Colonic mucosa (tissue), 4 donors: ENCODE data around the gene ACOX3. TPM values are rescaled to one million over a fixed set of nuclear protein-coding genes. Genes with fewer than 3 reads are reported as not detected.
"Not testable (repeated sequence)": the region's sequence is repeated elsewhere in the genome, so short reads cannot be mapped to it uniquely, and the experiment has no call there.

Experiments used
- DNase-seq: peaks from one replicate; pipeline ENCODE4 v3.0.0-alpha.2; 2020
- H3K27ac ChIP-seq: fragments of 200-600 bp; one replicate; pipeline ENCODE4 v1.8.0; 2021
- H3K27me3 ChIP-seq: fragments of 200-600 bp; one replicate; pipeline ENCODE4 v1.8.0; 2021
- H3K36me3 ChIP-seq: fragments of 200-600 bp; one replicate; pipeline ENCODE4 v1.8.0; 2021
- H3K4me1 ChIP-seq: fragments of 200-600 bp; one replicate; pipeline ENCODE4 v1.8.0; 2021; ENCODE audit warnings: mild to moderate bottlenecking
- H3K4me3 ChIP-seq: fragments of 200-600 bp; one replicate; pipeline ENCODE4 v1.8.0; 2021
- H3K9ac ChIP-seq, 2 donors: one replicate each; pipeline ENCODE4 v1.7.0; 2013; ENCODE audit warnings: control low read depth in 2 of 2, low read depth in 2 of 2, low read length in 2 of 2
- H3K9me3 ChIP-seq: fragments of 200-600 bp; one replicate; pipeline ENCODE4 v1.8.0; 2021
- intact Hi-C: fragments of 100-400 bp; cut with DNase I; formaldehyde crosslinking; loops from one replicate; pipeline ENCODE4 v1.14.1; 2022
- total RNA-seq, 2 donors: library from RNA; stranded (reverse); fragmentation: NEBNext Ultra II Directional in 1 of 2; extraction: Animal tissue kit (Norgen Biotek cat#: 25700) in 1 of 2; gene quantifications; one replicate each; pipeline ENCODE4 v1.2.1, GENCODE V29; 2021
- TF ChIP-seq, protein P1 (sequence below): fragments of 200-600 bp; IDR thresholded peaks from one replicate; pipeline ENCODE4 v1.8.0; 2022; ENCODE audit warnings: antibody characterized with exemption, mild to moderate bottlenecking
- donor health status: healthy.
- donor health status: DM: no; HTN: no; CAD: no.
- donor health status: DM: no; HTN: no; CAD: no.

ACOX3 gene
- total RNA-seq, 2 donors from 2014 or later, result 19.9 to 26.1 TPM

DNA sequence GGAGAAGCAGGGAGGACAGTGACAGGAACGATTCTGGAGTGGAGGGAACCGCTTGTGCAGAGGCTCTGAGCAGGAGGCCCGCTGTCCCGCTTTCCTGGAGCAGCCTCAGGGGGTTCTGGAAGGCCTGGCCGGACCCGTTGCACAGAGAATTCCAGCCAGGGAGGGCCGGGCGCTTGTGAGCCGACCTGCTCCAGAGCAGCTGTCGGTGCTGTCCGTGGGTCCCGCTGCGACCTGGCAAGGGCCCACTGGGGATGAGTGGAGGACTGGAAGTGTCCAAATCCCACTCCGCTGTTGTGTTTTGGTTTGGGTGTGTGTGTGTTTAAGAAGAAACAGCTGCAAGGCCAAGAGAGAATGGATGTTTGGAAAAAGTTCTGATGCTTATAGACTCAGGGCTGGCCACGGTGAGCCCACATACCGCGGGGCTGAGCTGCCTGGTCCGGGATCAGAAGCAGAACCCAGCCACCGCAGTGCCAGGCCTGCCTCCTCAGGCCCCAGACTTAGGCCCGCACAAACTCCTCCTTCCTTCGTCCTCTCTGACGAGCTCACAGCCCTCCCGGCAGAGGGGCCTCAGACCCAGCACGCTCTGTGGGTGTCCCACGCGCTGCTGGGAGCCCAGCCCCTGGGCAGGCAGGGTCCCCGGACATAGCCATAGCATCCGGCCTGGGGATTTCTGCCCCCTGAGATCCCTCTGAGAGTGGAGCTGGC, 97.1 kb downstream of the ACOX3 start:
- H3K4me1 ChIP-seq, result no peaks in the 10 kb centered on the region
- no peaks in the 10 kb centered on the region for H3K27me3 ChIP-seq
- TF ChIP-seq, protein P1, sequence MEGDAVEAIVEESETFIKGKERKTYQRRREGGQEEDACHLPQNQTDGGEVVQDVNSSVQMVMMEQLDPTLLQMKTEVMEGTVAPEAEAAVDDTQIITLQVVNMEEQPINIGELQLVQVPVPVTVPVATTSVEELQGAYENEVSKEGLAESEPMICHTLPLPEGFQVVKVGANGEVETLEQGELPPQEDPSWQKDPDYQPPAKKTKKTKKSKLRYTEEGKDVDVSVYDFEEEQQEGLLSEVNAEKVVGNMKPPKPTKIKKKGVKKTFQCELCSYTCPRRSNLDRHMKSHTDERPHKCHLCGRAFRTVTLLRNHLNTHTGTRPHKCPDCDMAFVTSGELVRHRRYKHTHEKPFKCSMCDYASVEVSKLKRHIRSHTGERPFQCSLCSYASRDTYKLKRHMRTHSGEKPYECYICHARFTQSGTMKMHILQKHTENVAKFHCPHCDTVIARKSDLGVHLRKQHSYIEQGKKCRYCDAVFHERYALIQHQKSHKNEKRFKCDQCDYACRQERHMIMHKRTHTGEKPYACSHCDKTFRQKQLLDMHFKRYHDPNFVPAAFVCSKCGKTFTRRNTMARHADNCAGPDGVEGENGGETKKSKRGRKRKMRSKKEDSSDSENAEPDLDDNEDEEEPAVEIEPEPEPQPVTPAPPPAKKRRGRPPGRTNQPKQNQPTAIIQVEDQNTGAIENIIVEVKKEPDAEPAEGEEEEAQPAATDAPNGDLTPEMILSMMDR, result no peak
- no peak overlapping the region for H3K4me3 ChIP-seq
- intact Hi-C loops, result no loop called here
- H3K27ac ChIP-seq, result no peak overlapping the region
- no peaks in the 10 kb centered on the region for H3K36me3 ChIP-seq
- no peak for DNase-seq
- no peaks in the 10 kb centered on the region for H3K9me3 ChIP-seq
- H3K9ac ChIP-seq, result no peak overlapping the region

DNA sequence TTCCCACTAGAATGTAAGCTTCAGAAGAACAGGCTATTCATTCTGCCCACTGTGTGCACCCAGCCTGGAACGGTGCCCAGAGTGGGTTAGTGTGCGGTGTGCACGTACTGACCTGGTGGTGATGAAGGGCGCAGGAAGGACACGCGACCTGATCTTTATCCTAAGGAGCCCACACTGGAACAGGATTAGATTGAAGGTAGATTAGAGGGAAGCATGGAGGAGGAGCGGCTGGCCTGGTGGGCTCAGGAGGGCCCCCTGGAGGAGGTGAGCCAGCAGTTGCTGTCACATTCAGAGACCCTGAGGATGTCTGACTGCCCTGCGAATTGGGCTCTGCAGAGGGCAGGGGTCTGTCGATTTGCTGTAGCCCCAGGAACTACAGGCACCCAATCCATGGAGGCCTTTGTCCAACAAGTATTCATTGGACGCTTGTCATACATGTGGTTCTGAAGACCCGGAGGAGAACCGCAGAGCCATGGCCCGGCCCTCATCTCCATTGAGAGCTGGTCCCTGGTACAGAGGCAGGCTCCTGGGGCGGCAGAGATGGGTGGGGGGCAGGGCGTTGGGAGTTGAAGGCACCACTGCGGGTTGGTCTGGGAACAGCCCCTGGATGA, 97.8 kb downstream of the ACOX3 start:
- H3K9me3 ChIP-seq, result no peaks in the 10 kb centered on the region
- no peak overlapping the region for H3K4me3 ChIP-seq
- no peak overlapping the region for H3K9ac ChIP-seq
- TF ChIP-seq, protein P1, result no peak
- no peaks in the 10 kb centered on the region for H3K36me3 ChIP-seq
- no peaks in the 10 kb centered on the region for H3K27me3 ChIP-seq
- no peak for DNase-seq
- intact Hi-C loops, result no loop called here
- H3K27ac ChIP-seq, result no peak overlapping the region
- no peaks in the 10 kb centered on the region for H3K4me1 ChIP-seq

DNA sequence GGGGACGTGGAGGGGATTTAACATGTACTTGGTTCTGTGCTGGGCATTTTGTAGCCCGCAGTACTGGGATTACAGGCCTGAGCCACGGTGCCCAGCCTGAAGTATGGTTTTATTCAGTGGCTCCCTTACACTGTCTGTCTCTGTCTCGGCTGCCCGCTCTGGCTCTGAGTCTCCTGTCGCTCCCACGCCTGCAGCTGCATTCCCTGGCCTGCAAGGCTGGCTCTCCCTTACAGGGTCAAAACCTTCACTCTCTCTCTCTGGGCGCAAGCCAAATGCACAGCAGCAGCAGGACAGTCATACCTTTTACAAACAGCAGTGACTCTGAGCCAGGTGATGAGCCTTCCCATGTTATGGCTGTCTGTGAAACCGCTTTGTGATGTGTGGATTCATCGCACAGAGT, 98.8 kb downstream of the ACOX3 start:
- H3K9me3 ChIP-seq, result no peaks in the 10 kb centered on the region
- no peaks in the 10 kb centered on the region for H3K36me3 ChIP-seq
- no peak for DNase-seq
- H3K9ac ChIP-seq, result no peak overlapping the region
- TF ChIP-seq, protein P1, result no peak
- intact Hi-C loops, result no loop called here
- H3K27ac ChIP-seq, result no peak overlapping the region
- no peak overlapping the region for H3K4me3 ChIP-seq
- no peaks in the 10 kb centered on the region for H3K27me3 ChIP-seq
- H3K4me1 ChIP-seq, result no peaks in the 10 kb centered on the region

DNA sequence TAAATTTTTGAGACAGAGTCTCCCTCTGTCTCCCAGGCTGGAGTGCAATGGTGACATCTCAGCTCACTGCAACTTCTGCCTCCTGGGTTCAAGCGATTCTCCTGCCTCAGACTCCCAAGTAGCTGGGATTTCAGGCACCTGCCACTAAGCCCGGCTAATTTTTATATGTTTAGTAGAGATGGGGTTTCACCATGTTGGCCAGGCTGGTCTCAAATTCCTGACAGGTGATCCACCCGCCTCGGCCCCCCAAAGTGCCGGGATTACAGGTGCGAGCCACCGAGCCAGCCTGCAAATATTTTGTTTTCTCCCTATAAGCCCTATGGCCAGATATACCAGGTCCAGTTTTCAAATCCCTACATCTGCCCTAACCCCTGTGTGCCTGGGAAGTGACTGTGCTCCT, 99.2 kb downstream of the ACOX3 start:
- H3K9ac ChIP-seq, H3K4me1 ChIP-seq, H3K27me3 ChIP-seq, intact Hi-C loops, H3K9me3 ChIP-seq, H3K27ac ChIP-seq, H3K4me3 ChIP-seq, DNase-seq, H3K36me3 ChIP-seq: not testable (repeated sequence)

DNA sequence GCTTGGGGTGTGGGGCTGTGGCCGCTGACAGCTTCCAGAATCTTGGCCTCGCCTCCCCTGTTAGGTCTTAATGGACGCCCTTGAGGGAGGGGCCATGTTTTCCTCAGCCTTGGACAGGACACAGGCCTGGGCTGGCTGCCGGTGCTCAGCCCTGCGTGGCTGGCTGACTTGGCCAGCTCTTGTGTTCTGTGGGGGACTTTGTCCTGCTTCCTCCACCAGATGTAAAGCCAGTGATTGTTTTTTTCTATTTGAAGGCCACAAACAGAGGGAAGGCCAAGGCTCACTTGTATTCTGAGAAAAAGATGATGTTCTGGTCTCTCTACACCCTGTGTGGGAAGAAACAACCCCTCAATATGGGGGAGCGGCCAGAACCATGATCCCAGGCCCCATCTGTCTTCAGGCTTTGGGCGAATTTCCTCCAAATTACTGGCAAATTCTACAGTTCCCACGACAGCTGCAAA, 99.7 kb downstream of the ACOX3 start:
- no peaks in the 10 kb centered on the region for H3K4me1 ChIP-seq
- no peaks in the 10 kb centered on the region for H3K27me3 ChIP-seq
- intact Hi-C loops, result no loop called here
- H3K27ac ChIP-seq, result no peak overlapping the region
- TF ChIP-seq, protein P1, result no peak
- H3K4me3 ChIP-seq, result no peak overlapping the region
- H3K36me3 ChIP-seq, result no peaks in the 10 kb centered on the region
- no peaks in the 10 kb centered on the region for H3K9me3 ChIP-seq
- peak; percentile 50 for DNase-seq
- no peak overlapping the region for H3K9ac ChIP-seq

DNA sequence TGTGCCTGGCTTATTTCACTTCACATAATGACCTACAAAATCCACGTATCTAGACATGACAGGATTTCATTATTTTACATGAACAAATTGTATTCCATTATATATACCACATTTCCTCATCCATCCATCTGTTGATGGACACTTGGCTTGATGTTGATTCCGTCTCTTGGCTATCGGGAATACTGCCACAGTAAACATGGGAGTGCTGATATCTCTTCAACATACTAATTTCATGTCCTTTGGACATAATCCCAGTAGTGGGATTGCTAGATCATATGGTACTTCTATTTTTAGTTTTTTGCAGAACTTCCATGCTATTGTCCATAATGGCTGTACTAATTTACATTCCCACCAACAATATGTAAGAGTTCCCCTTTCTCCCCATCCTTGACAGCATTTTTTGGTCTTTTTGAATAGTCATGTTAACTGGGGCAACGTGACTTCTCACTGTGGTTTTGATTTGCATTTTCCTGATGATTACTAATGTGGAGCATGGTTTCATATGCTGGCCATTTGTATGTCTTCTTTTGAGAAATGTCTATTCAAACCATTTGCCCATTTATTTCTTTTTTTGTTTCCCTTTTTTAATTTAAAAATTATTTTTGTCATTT, 102.1 kb downstream of the ACOX3 start:
- TF ChIP-seq, protein P1, result no peak
- Histone ChIP-seq H3K9ac (no peak overlapping the region), H3K4me3 (no peak overlapping the region), H3K4me1 (no peaks in the 10 kb centered on the region), H3K9me3 (no peaks in the 10 kb centered on the region), H3K36me3 (no peaks in the 10 kb centered on the region), H3K27me3 (no peaks in the 10 kb centered on the region), H3K27ac (no peak overlapping the region)
- intact Hi-C loops, result no loop called here
- DNase-seq, result no peak
